Astrocyte of the spinal cord (primary cell): Measurements from ENCODE around the gene KCTD1.

Experiments used
- DNase-seq: peaks from one replicate; pipeline ENCODE4 v3.0.0; 2011; ENCODE audit warnings: low read depth, low spot score
- H3K4me3 ChIP-seq: 2 replicates; pipeline ENCODE4 v1.5.1; 2011; ENCODE audit warnings: low read depth, mild to moderate bottlenecking, low read length, moderate library complexity
- in situ Hi-C: cut with HindIII; loops from 2 replicates; pipeline ENCODE4 v1.10.0; 2017; ENCODE audit warnings: low sequenced_read_pairs
- TF ChIP-seq, protein P1 (sequence below): IDR thresholded peaks from 2 replicates; pipeline ENCODE4 v1.5.1; 2012; ENCODE audit warnings: low read depth, mild to moderate bottlenecking, low read length, inconsistent platforms

KCTD1 gene

DNA sequence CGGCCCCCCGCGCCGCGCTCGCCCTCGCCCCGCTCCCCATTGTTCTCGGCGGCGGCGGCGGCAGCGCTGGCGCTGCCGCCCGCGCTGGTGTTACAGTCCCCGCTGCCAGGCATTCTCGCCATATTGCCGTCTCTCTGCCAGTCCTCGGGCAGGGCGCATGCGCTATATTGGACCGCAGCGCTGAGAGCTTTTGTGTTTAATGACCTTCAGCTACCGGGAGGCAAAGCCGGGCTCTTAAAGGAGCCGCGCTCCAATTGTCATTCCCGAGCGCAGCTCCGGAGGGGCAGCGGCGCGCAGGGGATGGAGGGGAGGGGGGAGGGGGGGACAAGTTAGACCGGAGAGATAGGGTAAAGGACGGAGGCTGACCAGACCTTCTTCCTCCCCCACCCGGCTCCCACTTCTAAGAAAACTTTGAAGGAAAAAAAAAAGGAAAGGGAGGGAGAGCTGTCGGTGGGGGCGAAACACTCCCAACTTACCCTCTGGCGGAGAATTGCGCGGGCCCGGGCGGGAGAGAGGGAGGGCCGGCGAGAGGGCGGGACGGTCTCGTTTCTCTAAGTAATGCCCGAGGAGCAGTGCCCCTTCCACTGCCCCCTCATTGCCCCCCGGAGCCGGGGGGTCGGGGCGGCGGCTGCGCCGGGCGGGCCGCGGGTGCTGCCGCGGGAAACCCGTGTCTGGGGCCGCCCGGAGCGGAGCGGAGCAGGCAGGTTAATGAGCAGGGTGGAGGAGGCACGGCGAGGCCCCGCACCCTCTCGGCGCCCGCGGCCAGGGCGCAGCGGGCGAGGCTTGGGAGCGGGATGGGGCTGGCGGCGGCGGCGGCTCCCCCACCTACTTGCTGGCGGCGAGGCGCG, at the start of gene KCTD1:
KCTD1 (minus strand) TSS at position 139 of the 848 bp plus-strand sequence; CDS start at position 122, 17 bp downstream.
- DNase-seq, result peak; percentile 90
- in situ Hi-C loops, result no loop called here
- peak within 1 kb of the TSS; percentile 68 for H3K4me3 ChIP-seq
- TF ChIP-seq, protein P1, sequence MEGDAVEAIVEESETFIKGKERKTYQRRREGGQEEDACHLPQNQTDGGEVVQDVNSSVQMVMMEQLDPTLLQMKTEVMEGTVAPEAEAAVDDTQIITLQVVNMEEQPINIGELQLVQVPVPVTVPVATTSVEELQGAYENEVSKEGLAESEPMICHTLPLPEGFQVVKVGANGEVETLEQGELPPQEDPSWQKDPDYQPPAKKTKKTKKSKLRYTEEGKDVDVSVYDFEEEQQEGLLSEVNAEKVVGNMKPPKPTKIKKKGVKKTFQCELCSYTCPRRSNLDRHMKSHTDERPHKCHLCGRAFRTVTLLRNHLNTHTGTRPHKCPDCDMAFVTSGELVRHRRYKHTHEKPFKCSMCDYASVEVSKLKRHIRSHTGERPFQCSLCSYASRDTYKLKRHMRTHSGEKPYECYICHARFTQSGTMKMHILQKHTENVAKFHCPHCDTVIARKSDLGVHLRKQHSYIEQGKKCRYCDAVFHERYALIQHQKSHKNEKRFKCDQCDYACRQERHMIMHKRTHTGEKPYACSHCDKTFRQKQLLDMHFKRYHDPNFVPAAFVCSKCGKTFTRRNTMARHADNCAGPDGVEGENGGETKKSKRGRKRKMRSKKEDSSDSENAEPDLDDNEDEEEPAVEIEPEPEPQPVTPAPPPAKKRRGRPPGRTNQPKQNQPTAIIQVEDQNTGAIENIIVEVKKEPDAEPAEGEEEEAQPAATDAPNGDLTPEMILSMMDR, result no peak

DNA sequence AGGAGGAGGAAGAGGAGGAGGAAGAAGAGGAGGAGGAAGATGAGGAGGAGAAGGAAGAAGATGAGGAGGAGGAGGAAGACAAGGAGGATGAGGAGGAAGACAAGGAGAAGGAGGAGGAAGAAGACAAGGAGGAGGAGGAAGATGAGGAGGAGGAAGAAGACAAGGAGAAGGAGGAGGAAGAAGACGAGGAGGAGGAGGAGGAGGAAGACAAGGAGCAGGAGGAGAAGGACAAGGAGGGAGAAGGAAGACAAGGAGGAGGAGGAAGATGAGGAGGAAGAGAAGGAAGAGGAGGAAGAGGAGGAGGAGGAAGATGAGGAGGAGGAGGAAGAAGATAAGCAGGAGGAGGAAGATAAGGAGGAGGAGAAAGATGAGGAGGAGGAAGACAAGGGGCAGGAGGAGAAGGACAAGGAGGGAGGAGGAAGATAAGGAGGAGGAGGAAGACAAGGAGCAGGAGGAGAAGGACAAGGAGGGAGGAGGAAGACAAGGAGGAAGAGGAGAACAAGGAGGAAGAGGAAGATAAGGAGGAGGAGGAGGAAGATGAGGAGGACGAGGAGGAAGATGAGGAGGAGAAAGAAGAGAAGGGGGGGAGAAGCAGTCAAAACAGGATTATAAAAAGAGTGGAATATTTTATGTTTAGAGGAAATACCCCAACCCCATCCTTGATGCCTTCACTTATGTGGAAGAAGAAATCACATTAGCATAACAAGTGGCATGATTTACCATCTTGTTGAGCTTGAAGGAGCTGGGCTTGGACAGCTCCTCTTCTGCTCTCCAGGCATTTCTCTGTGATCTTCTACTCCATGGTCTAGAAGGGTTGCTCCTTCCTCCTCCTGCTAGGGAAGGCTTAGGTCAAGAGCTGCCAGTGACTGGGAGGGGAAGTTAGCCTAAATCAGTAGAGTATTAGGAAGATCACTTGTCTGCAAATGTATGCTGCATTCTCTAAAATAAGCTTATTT, 45.3 kb upstream of the KCTD1 start:
- H3K4me3 ChIP-seq, result no peak overlapping the region
- in situ Hi-C loops, result no loop called here

DNA sequence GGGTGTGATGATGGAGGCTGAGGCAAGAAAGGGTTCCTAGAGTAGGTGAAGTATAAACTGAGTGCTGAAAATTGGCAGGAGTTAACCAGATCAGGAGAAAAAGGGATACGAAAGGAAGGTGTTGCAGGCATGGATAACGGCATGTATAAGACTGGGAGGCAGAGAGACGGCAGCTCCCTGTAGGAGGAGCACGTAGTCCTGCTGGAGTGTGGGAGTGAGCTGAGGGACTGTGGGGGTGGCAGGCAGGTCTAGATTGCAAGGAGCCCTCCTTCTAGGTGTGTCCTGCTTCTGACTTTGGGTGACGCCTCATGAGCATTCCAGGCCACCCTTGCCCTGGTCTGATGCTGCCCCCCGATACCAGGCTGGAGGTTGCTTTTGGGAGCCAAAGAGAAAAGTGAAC, 36.4 kb upstream of the KCTD1 start:
- in situ Hi-C loops, result no loop called here
- TF ChIP-seq, protein P1, result no peak
- DNase-seq, result no peak
- no peak overlapping the region for H3K4me3 ChIP-seq

More for the DNA sequence above, 45.3 kb upstream of the KCTD1 start:
- no peak for DNase-seq
- TF ChIP-seq, protein P1, result no peak

DNA sequence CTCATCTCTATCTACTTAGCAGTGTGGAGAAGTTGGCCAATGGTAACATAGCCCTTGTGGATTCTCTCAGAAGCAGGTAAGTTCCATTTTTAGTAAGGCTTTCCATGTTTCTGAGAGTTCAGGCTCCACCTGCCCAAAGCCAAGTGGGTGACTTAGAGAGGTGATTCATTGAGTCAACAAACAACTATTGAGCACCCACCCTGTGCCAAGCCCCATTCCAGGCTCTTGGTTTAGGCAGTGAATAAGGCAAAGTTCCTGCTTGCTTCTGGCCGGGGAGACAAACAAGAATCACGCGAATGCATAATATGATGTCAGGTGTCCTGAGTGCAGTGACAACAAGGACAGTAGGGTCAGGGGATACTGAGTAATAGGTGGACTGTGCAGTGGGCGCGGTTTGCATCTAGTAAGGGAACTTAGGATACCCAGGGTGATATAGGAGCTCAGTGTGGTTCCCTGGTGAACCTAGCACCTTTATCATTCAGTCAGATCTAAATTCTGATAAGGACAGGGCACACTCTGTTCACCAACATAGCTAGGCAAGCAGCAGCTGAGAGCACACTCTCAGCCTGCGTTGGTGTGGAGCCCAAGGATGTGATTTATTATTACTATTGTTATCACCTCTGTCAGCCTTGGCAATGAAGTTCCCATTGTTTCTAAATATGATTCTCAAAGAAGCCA, 31.7 kb upstream of the KCTD1 start:
- in situ Hi-C loops, result no loop called here
- no peak for DNase-seq
- TF ChIP-seq, protein P1, result no peak
- H3K4me3 ChIP-seq, result no peak overlapping the region

DNA sequence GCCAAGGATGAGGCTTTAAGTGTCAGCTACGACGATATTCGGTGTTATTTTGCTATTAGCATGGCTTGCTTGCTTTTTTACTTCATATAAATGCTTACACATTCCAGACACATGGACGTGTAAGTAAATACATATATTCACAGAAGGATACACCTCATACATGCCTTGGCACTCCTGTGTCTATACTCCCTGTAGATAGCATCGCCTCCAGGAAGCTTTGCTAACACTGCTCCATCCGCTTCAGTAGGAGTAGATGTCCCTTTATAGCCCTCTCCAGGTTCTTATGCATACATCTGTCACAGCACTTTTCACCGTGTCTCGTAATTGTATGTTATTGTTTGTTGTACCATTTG, 27.5 kb upstream of the KCTD1 start:
- in situ Hi-C loops, result no loop called here
- H3K4me3 ChIP-seq, result no peak overlapping the region
- no peak for DNase-seq
- TF ChIP-seq, protein P1, result no peak
